Liver (tissue), 9 donors: ENCODE data around the gene NOL4L. TPM values are rescaled to one million over a fixed set of nuclear protein-coding genes. Genes with fewer than 3 reads are reported as not detected.

Experiments used
- DNase-seq: peaks from one replicate; pipeline ENCODE4 v3.0.0-alpha.2; 2017; ENCODE audit warnings: low spot score
- H3K27ac ChIP-seq, 2 donors: one replicate each; pipeline ENCODE4 v1.7.0; 2013; ENCODE audit warnings: inconsistent platforms in 2 of 2, low read length in 2 of 2, control low read depth in 1 of 2, low read depth in 1 of 2, mild to moderate bottlenecking in 1 of 2
- H3K27me3 ChIP-seq, 4 donors: one replicate each; pipeline versions ENCODE4 v1.6.1 to v1.7.0; 2013; ENCODE audit warnings: low read length in 3 of 4, inconsistent platforms in 1 of 4, mild to moderate bottlenecking in 1 of 4, moderate library complexity in 1 of 4; ENCODE audit not compliant: control insufficient read depth in 4 of 4, insufficient read depth in 4 of 4
- H3K36me3 ChIP-seq, 4 donors: one replicate each; pipeline versions ENCODE4 v1.6.1 to v1.7.0; 2013; ENCODE audit warnings: low read length in 3 of 4, mild to moderate bottlenecking in 3 of 4, low read depth in 1 of 4, moderate library complexity in 1 of 4; ENCODE audit not compliant: control insufficient read depth in 4 of 4, insufficient read depth in 3 of 4
- H3K4me1 ChIP-seq, 4 donors: one replicate each; pipeline versions ENCODE4 v1.6.1 to v1.7.0; 2013; ENCODE audit warnings: low read length in 3 of 4, mild to moderate bottlenecking in 3 of 4, moderate library complexity in 1 of 4; ENCODE audit not compliant: control insufficient read depth in 4 of 4, insufficient read depth in 4 of 4
- H3K4me3 ChIP-seq, 3 donors: one replicate each; pipeline versions ENCODE4 v1.6.1 to v1.7.0; 2013; ENCODE audit warnings: low read length in 3 of 3, control low read depth in 1 of 3, low read depth in 1 of 3, mild to moderate bottlenecking in 1 of 3
- H3K9ac ChIP-seq, 2 donors: one replicate each; pipeline ENCODE4 v1.7.0; 2013; ENCODE audit warnings: low read length in 2 of 2, mild to moderate bottlenecking in 2 of 2, moderate library complexity in 2 of 2, control low read depth in 1 of 2, low read depth in 1 of 2
- H3K9me3 ChIP-seq, 4 donors: one replicate each; pipeline versions ENCODE4 v1.6.1 to v1.7.0; 2013; ENCODE audit warnings: low read length in 3 of 4; ENCODE audit not compliant: control insufficient read depth in 4 of 4
- EGR1 ChIP-seq, 2 donors: IDR thresholded peaks; 2 replicates each; pipeline ENCODE4 v1.6.1; 2016 to 2018; ENCODE audit warnings: antibody characterized with exemption in 2 of 2, low read depth in 2 of 2
- FOXA1 ChIP-seq: IDR thresholded peaks from 2 replicates; pipeline ENCODE4 v1.6.1; 2016; ENCODE audit warnings: antibody characterized with exemption
- FOXA2 ChIP-seq: IDR thresholded peaks from 2 replicates; pipeline ENCODE4 v1.6.1; 2016; ENCODE audit warnings: antibody characterized with exemption
- GABPA ChIP-seq, 2 donors: IDR thresholded peaks in 1 of 2; conservative IDR thresholded peaks in 1 of 2; 2 replicates each; pipeline ENCODE4 v1.6.1; 2016; ENCODE audit warnings: antibody characterized with exemption in 2 of 2, mild to moderate bottlenecking in 1 of 2, moderate library complexity in 1 of 2
- HNF4A ChIP-seq, 2 donors: conservative IDR thresholded peaks; 2 replicates each; pipeline ENCODE4 v1.6.1; 2016; ENCODE audit warnings: antibody characterized with exemption in 2 of 2, mild to moderate bottlenecking in 2 of 2
- HNF4G ChIP-seq: IDR thresholded peaks from 2 replicates; pipeline ENCODE4 v1.6.1; 2016; ENCODE audit warnings: antibody characterized with exemption
- JUND ChIP-seq, 2 donors: IDR thresholded peaks; 2 replicates each; pipeline ENCODE4 v1.6.1; 2016; ENCODE audit warnings: antibody characterized with exemption in 2 of 2
- NR2F2 ChIP-seq: IDR thresholded peaks from 2 replicates; pipeline ENCODE4 v1.6.1; 2016; ENCODE audit warnings: antibody characterized with exemption
- RAD21 ChIP-seq, 2 donors: IDR thresholded peaks; 2 replicates each; pipeline ENCODE4 v1.6.1; 2016; ENCODE audit warnings: antibody characterized with exemption in 2 of 2, mild to moderate bottlenecking in 2 of 2
- RXRA ChIP-seq, 2 donors: IDR thresholded peaks; 2 replicates each; pipeline ENCODE4 v1.6.1; 2017 to 2018; ENCODE audit warnings: antibody characterized with exemption in 2 of 2, mild to moderate bottlenecking in 1 of 2
- SP1 ChIP-seq: IDR thresholded peaks from 2 replicates; pipeline ENCODE4 v1.6.1; 2018; ENCODE audit warnings: antibody characterized with exemption, mild to moderate bottlenecking
- YY1 ChIP-seq: IDR thresholded peaks from 2 replicates; pipeline ENCODE4 v1.6.1; 2016; ENCODE audit warnings: antibody characterized with exemption, mild to moderate bottlenecking
- WGBS: extraction: QIAGEN DNeasy Blood & Tissue Kit; methylation state at CpG from one replicate; pipeline ENCODE4 v1.1.7; 2013; 5-methylcytosine and 5-hydroxymethylcytosine counted together
- polyA plus RNA-seq, 2 donors: library from polyadenylated mRNA; stranded (reverse) in 1 of 2; unstranded in 1 of 2; fragments of 200-250 nt in 1 of 2; fragments of >200 nt in 1 of 2; fragmentation: Nextera tagmentation in 1 of 2; extraction: Ambion mirVana in 1 of 2; gene quantifications; one replicate each; pipeline versions ENCODE4 v1.2.1 to v1.2.3, GENCODE V29; 2013 to 2015
- total RNA-seq, 2 donors: library from RNA; depleted of rRNA; stranded (reverse); fragments of >200 nt; gene quantifications; one replicate each; pipeline ENCODE4 v1.2.3, GENCODE V29; 2014
- TF ChIP-seq, protein P1 (sequence below): IDR thresholded peaks from 2 replicates; pipeline ENCODE4 v1.6.1; 2016; ENCODE audit warnings: antibody characterized with exemption, mild to moderate bottlenecking
- TF ChIP-seq, protein P2 (sequence below): fragments of 150-350 bp; IDR thresholded peaks from 2 replicates; pipeline ENCODE4 v1.5.1; 2017; ENCODE audit warnings: improper control_type of control experiment, low read depth, low read length; ENCODE audit not compliant: missing input control
- TF ChIP-seq, protein P3 (sequence below): IDR thresholded peaks from 2 replicates; pipeline ENCODE4 v1.6.1; 2016; ENCODE audit warnings: antibody characterized with exemption
- TF ChIP-seq, protein P4 (sequence below): IDR thresholded peaks from 2 replicates; pipeline ENCODE4 v1.6.1; 2016; ENCODE audit warnings: antibody characterized with exemption
- TF ChIP-seq, protein P5 (sequence below): IDR thresholded peaks from 2 replicates; pipeline ENCODE4 v1.6.1; 2016; ENCODE audit warnings: antibody characterized with exemption
- donor health status: healthy.
- donor health status: healthy.
- donor health status: healthy.
- donor health status: healthy.
- donor health status: healthy.

The NOL4L gene
- total and polyA plus RNA-seq, 4 donors = 2.2 to 6.8 (median 4.3) TPM

DNA sequence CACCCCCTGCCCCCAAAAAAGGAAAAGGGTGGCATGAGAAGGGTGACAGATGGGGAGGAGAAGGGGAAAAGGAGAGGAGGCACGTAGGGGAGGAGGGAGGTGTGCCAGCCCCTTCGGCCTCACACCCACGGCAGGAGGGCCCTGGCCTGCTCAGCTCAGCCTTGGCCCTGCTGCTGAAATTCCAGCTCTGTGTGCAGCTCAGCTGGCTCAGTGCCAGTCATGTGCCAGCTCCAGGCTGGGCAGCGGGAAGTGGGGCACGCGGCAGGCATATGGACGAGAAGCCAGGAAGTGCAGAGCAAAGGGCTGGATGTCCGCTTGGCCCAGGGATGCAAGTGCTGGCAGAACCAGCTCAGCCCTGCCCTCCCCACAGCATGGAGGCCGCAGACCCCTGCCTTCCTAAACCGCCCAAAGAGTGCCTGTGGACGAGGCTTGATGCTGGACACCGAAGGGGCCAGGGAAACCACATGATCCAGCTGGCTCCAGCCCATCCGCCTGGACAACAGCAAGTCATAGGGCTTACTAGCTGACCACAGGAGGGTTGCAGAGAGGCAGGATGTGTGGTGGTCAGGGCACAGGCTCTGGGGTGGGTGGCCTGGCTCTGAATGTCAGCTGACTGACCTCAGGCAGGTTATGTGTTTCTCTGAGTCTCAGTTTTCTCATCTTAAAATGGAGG lies 60.2 kb downstream of the NOL4L start:
- Histone ChIP-seq H3K4me1 (peaks cover 6 to 32% (median 18%) of the 10 kb centered on the region in 4 donors), H3K9ac (no peak overlapping the region), H3K27ac (peak overlapping the region; percentile 28 to 31), H3K4me3 (no peak overlapping the region), H3K36me3 (no peaks in the 10 kb centered on the region), H3K9me3 (no peaks in the 10 kb centered on the region), H3K27me3 (no peaks in the 10 kb centered on the region)
- TF ChIP-seq, protein P1, sequence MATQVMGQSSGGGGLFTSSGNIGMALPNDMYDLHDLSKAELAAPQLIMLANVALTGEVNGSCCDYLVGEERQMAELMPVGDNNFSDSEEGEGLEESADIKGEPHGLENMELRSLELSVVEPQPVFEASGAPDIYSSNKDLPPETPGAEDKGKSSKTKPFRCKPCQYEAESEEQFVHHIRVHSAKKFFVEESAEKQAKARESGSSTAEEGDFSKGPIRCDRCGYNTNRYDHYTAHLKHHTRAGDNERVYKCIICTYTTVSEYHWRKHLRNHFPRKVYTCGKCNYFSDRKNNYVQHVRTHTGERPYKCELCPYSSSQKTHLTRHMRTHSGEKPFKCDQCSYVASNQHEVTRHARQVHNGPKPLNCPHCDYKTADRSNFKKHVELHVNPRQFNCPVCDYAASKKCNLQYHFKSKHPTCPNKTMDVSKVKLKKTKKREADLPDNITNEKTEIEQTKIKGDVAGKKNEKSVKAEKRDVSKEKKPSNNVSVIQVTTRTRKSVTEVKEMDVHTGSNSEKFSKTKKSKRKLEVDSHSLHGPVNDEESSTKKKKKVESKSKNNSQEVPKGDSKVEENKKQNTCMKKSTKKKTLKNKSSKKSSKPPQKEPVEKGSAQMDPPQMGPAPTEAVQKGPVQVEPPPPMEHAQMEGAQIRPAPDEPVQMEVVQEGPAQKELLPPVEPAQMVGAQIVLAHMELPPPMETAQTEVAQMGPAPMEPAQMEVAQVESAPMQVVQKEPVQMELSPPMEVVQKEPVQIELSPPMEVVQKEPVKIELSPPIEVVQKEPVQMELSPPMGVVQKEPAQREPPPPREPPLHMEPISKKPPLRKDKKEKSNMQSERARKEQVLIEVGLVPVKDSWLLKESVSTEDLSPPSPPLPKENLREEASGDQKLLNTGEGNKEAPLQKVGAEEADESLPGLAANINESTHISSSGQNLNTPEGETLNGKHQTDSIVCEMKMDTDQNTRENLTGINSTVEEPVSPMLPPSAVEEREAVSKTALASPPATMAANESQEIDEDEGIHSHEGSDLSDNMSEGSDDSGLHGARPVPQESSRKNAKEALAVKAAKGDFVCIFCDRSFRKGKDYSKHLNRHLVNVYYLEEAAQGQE = no peak
- TF ChIP-seq, protein P2, sequence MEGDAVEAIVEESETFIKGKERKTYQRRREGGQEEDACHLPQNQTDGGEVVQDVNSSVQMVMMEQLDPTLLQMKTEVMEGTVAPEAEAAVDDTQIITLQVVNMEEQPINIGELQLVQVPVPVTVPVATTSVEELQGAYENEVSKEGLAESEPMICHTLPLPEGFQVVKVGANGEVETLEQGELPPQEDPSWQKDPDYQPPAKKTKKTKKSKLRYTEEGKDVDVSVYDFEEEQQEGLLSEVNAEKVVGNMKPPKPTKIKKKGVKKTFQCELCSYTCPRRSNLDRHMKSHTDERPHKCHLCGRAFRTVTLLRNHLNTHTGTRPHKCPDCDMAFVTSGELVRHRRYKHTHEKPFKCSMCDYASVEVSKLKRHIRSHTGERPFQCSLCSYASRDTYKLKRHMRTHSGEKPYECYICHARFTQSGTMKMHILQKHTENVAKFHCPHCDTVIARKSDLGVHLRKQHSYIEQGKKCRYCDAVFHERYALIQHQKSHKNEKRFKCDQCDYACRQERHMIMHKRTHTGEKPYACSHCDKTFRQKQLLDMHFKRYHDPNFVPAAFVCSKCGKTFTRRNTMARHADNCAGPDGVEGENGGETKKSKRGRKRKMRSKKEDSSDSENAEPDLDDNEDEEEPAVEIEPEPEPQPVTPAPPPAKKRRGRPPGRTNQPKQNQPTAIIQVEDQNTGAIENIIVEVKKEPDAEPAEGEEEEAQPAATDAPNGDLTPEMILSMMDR = no peak
- TF ChIP-seq RAD21 (IDR thresholded peaks at IDR 0.05) (peak in 1 of 2 donors; percentile 65), EGR1 (IDR thresholded peaks at IDR 0.05; ENCODE audit: low read depth in 2 of 2) (peak in 1 of 2 donors; percentile 39), FOXA2 (no peak), YY1 (no peak), JUND (IDR thresholded peaks at IDR 0.05) (no peak), HNF4G (no peak), NR2F2 (no peak), GABPA (IDR thresholded peaks at IDR 0.05 in 1 of 2, conservative IDR thresholded peaks at IDR 0.05 in 1 of 2) (no peak), RXRA (IDR thresholded peaks at IDR 0.05) (peak; percentile 64 to 75), HNF4A (conservative IDR thresholded peaks at IDR 0.05) (peak; percentile 36 to 57), FOXA1 (no peak), SP1 (peak; percentile 51)
- TF ChIP-seq, protein P3, sequence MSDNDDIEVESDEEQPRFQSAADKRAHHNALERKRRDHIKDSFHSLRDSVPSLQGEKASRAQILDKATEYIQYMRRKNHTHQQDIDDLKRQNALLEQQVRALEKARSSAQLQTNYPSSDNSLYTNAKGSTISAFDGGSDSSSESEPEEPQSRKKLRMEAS = peak; percentile 96
- TF ChIP-seq, protein P4, sequence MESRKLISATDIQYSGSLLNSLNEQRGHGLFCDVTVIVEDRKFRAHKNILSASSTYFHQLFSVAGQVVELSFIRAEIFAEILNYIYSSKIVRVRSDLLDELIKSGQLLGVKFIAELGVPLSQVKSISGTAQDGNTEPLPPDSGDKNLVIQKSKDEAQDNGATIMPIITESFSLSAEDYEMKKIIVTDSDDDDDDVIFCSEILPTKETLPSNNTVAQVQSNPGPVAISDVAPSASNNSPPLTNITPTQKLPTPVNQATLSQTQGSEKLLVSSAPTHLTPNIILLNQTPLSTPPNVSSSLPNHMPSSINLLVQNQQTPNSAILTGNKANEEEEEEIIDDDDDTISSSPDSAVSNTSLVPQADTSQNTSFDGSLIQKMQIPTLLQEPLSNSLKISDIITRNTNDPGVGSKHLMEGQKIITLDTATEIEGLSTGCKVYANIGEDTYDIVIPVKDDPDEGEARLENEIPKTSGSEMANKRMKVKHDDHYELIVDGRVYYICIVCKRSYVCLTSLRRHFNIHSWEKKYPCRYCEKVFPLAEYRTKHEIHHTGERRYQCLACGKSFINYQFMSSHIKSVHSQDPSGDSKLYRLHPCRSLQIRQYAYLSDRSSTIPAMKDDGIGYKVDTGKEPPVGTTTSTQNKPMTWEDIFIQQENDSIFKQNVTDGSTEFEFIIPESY = no peak
- TF ChIP-seq, protein P5, sequence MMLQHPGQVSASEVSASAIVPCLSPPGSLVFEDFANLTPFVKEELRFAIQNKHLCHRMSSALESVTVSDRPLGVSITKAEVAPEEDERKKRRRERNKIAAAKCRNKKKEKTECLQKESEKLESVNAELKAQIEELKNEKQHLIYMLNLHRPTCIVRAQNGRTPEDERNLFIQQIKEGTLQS = no peak
- no peak for DNase-seq
- WGBS = 35% methylated on average over 13 of the region's 13 CpGs
